HepG2 (cell line): Measurements from ENCODE around the gene DNMBP. TPM values are rescaled to one million over a fixed set of nuclear protein-coding genes. Genes with fewer than 3 reads are reported as not detected.

Source experiments
- ATAC-seq: fragments of 200-7000 bp; cut with Tn5 transposase; 3 replicates; pipeline ENCODE4 v1.9.1; 2020; ENCODE audit warnings: mild to moderate bottlenecking, moderate library complexity
- BruUV-seq: library from RNA; stranded (reverse); fragments of 400-500 nt; replicated peaks from 2 replicates; lab custom pipeline; 2021; lab: Mats Ljungman, UMichigan
- CTCF ChIA-PET: fragments of 300-600 bp; formaldehyde crosslinking; extraction: SDS; loops from one replicate; lab custom pipeline; 2021; ENCODE audit warnings: low total read pairs, inconsistent platforms, low intra/inter-chr PET ratio; lab: Yijun Ruan, JAX
- POLR2A ChIA-PET: fragments of 350-600 bp; sonication (Branson Sonifier 250); formaldehyde crosslinking; loops from one replicate; lab custom pipeline; 2020; ENCODE audit warnings: antibody characterized with exemption, inconsistent platforms; lab: Yijun Ruan, JAX
- DNase-seq: peaks from one replicate; pipeline ENCODE4 v3.0.0-alpha.2; 2015; ENCODE audit warnings: low spot score
- FAIRE-seq: peaks from 3 replicates; lab custom pipeline; 2011; peaks lifted over from hg19 to GRCh38; lab: Jason Lieb, UNC
- H2AFZ ChIP-seq: one replicate; pipeline ENCODE4 v1.6.1; 2011; ENCODE audit warnings: low read length, inconsistent platforms
- H3K27ac ChIP-seq: fragments of 300-600 bp; 3 replicates; pipeline ENCODE4 v1.8.0; 2011; ENCODE audit warnings: mixed run types, mild to moderate bottlenecking, mixed read lengths, low read length, inconsistent platforms; ENCODE audit not compliant: insufficient read depth; ENCODE audit errors: extremely low read length
- H3K27me3 ChIP-seq, 2 experiments: fragments of 200-600 bp in 1 of 2; 2 replicates in 1 of 2; 3 replicates in 1 of 2; pipeline versions ENCODE4 v1.6.0 to v1.8.0; 2011; ENCODE audit warnings: low read length in 2 of 2, mild to moderate bottlenecking in 2 of 2, moderate library complexity in 2 of 2, inconsistent platforms in 1 of 2; ENCODE audit not compliant: insufficient read depth in 2 of 2, control insufficient read depth in 1 of 2
- H3K36me3 ChIP-seq, 2 experiments: fragments of 200-600 bp in 1 of 2; replicated peaks in 1 of 2; 2 replicates in 1 of 2; 3 replicates in 1 of 2; pipeline versions ENCODE4 v1.5.1 to v1.8.0; 2011; ENCODE audit warnings: low read length in 2 of 2, inconsistent platforms in 1 of 2; ENCODE audit not compliant: insufficient read depth in 2 of 2, control insufficient read depth in 1 of 2
- H3K4me1 ChIP-seq: 2 replicates; pipeline ENCODE4 v1.5.1; 2012; ENCODE audit warnings: low read length, inconsistent platforms; ENCODE audit not compliant: insufficient read depth
- H3K4me2 ChIP-seq: 2 replicates; pipeline ENCODE4 v1.6.0; 2011; ENCODE audit warnings: low read depth, low read length, inconsistent platforms
- H3K4me3 ChIP-seq, 3 experiments: fragments of 200-600 bp in 1 of 3; sonication (generic), shearing (Covaris generic) in 1 of 3; replicated peaks in 1 of 3; 2 replicates each; pipeline ENCODE4 v1.5.1; 2011 to 2016; ENCODE audit warnings: low read length in 3 of 3, inconsistent platforms in 2 of 3, low read depth in 2 of 3, mild to moderate bottlenecking in 2 of 3, control low read depth in 1 of 3, mixed read lengths in 1 of 3; ENCODE audit not compliant: insufficient read depth in 1 of 3
- H3K79me2 ChIP-seq: one replicate; pipeline ENCODE4 v1.6.1; 2011; ENCODE audit warnings: low read length, inconsistent platforms; ENCODE audit not compliant: insufficient read depth
- H3K9ac ChIP-seq: 2 replicates; pipeline ENCODE4 v1.6.0; 2011; ENCODE audit warnings: mild to moderate bottlenecking, low read depth, low read length, inconsistent platforms; ENCODE audit not compliant: insufficient read depth
- H3K9me3 ChIP-seq: 2 replicates; pipeline ENCODE4 v1.5.1; 2012; ENCODE audit warnings: mild to moderate bottlenecking, low read length
- H4K20me1 ChIP-seq: 2 replicates; pipeline ENCODE4 v1.6.0; 2011; ENCODE audit warnings: inconsistent platforms, mild to moderate bottlenecking, low read length, moderate library complexity; ENCODE audit not compliant: insufficient read depth
- EEA1 ChIP-seq: sonication (generic); formaldehyde crosslinking; IDR thresholded peaks from 2 replicates; pipeline ENCODE4 v1.5.1; 2020; ENCODE audit warnings: mild to moderate bottlenecking, missing genetic modification reagents, borderline replicate concordance
- GATAD1 ChIP-seq: IDR thresholded peaks from 2 replicates; pipeline ENCODE4 v1.6.1; 2016; ENCODE audit warnings: missing genetic modification reagents, missing compliant biosample characterization
- GLMP ChIP-seq: sonication (generic); formaldehyde crosslinking; IDR thresholded peaks from 2 replicates; pipeline ENCODE4 v1.9.0; 2021; ENCODE audit warnings: missing genetic modification reagents, mild to moderate bottlenecking, borderline replicate concordance
- HIVEP1 ChIP-seq: sonication (generic); formaldehyde crosslinking; IDR thresholded peaks from 2 replicates; pipeline ENCODE4 v1.4.0; 2020; ENCODE audit warnings: mild to moderate bottlenecking, missing genetic modification reagents
- IKZF4 ChIP-seq: sonication (generic); formaldehyde crosslinking; IDR thresholded peaks from 2 replicates; pipeline ENCODE4 v1.5.1; 2020; ENCODE audit warnings: borderline replicate concordance, mild to moderate bottlenecking, low read depth, missing genetic modification reagents; ENCODE audit errors: not compliant biosample characterization
- MAFF ChIP-seq: IDR thresholded peaks from 2 replicates; pipeline ENCODE4 v1.6.1; 2011; ENCODE audit warnings: low read depth, low read length, improper control_type of control experiment
- MBNL3 ChIP-seq: fragments of 250-450 bp; sonication (Bioruptor Pico); conservative IDR thresholded peaks from 2 replicates; pipeline ENCODE4 v1.8.0; 2022; ENCODE audit warnings: mild to moderate bottlenecking, inconsistent platforms
- TSC22D2 ChIP-seq: sonication (generic); formaldehyde crosslinking; IDR thresholded peaks from 2 replicates; pipeline ENCODE4 v1.5.1; 2020; ENCODE audit warnings: missing genetic modification reagents, mild to moderate bottlenecking, borderline replicate concordance
- ZIK1 ChIP-seq: sonication (generic); formaldehyde crosslinking; IDR thresholded peaks from 2 replicates; pipeline ENCODE4 v1.5.0; 2020; ENCODE audit warnings: mild to moderate bottlenecking, low read depth, missing genetic modification reagents, borderline replicate concordance
- ZMAT5 ChIP-seq: sonication (generic); formaldehyde crosslinking; IDR thresholded peaks from 2 replicates; pipeline ENCODE4 v1.5.0; 2020; ENCODE audit warnings: mild to moderate bottlenecking, low read depth, missing genetic modification reagents, borderline replicate concordance
- ZNF30 ChIP-seq: sonication (generic); formaldehyde crosslinking; IDR thresholded peaks from 2 replicates; pipeline ENCODE4 v1.5.0; 2020; ENCODE audit warnings: mild to moderate bottlenecking, missing genetic modification reagents
- ZNF354B ChIP-seq: sonication (generic); formaldehyde crosslinking; IDR thresholded peaks from 2 replicates; pipeline ENCODE4 v1.8.0; 2022; ENCODE audit warnings: mild to moderate bottlenecking, missing genetic modification reagents
- ZNF574 ChIP-seq: sonication (generic); formaldehyde crosslinking; IDR thresholded peaks from 2 replicates; pipeline ENCODE4 v1.4.0; 2020; ENCODE audit warnings: missing genetic modification reagents
- WGBS: methylation state at CpG from one replicate; pipeline ENCODE4 v1.1.6; 2017; ENCODE audit warnings: low lambda C conversion rate; 5-methylcytosine and 5-hydroxymethylcytosine counted together
- in situ Hi-C: cut with HindIII; loops from 2 replicates; pipeline ENCODE4 v1.10.0; 2017; ENCODE audit warnings: low pct_unique_long_range_greater_than_20kb; ENCODE audit not compliant: extremely low pct_ligation_motif_present
- intact Hi-C: fragments of 100-400 bp; cut with micrococcal nuclease; formaldehyde crosslinking; loops from one replicate; pipeline ENCODE4 v1.10.0; 2022; ENCODE audit not compliant: unreplicated experiment
- polyA plus RNA-seq, 8 experiments: library from polyadenylated mRNA; depleted of rRNA in 3 of 8; stranded (reverse) in 7 of 8; unstranded in 1 of 8; fragments of >200 nt; fragmentation: Illumina TruSeq in 4 of 8; extraction: Trizol in 4 of 8; gene quantifications; 2 replicates each; pipeline versions ENCODE4 v1.2.1 to v1.2.3, GENCODE V29; 2011 to 2016; ENCODE audit warnings: low read depth in 4 of 8, missing spikeins in 1 of 8, mixed read lengths in 1 of 8; ENCODE audit not compliant: insufficient read depth in 1 of 8
- total RNA-seq, 5 experiments: library from RNA; depleted of rRNA; stranded (reverse); fragments of >200 nt; fragmentation: Illumina TruSeq; extraction: Trizol; gene quantifications; 2 replicates each; pipeline ENCODE4 v1.2.3, GENCODE V29; 2016; ENCODE audit warnings: low read depth in 1 of 5

The DNMBP gene
- total and polyA plus RNA-seq, 2 of the 13 experiments (the other 11 are each of a cell fraction or from before 2014, with no cell fraction given), result 3.6 to 6.3 TPM

GRCh38 chr10:99995713-99996112 is 14.0 kb downstream of the DNMBP start:
- H3K4me1 ChIP-seq, result peaks cover 9% of the 10 kb centered on the region
- no peak overlapping the region for H3K4me2 ChIP-seq
- no TSS peak for BruUV-seq
- H2AFZ ChIP-seq, result no peak overlapping the region
- no peaks in the 10 kb centered on the region for H3K27me3 ChIP-seq
- TF ChIP-seq MBNL3 (CRISPR knock-in tag) (no peak), MAFF (no peak), ZMAT5 (no peak), TSC22D2 (CRISPR knock-in tag) (no peak), IKZF4 (CRISPR knock-in tag) (no peak), EEA1 (CRISPR knock-in tag) (no peak)
- FAIRE-seq, result no peak
- H3K79me2 ChIP-seq, result peaks cover 6% of the 10 kb centered on the region
- H3K27ac ChIP-seq, result no peak overlapping the region
- no peaks in the 10 kb centered on the region for H3K36me3 ChIP-seq
- H3K4me3 ChIP-seq, result no peak overlapping the region
- WGBS, result 100% methylated on average over 3 of the region's 3 CpGs
- no peaks in the 10 kb centered on the region for H4K20me1 ChIP-seq
- H3K9me3 ChIP-seq, result no peaks in the 10 kb centered on the region
- H3K9ac ChIP-seq, result no peak overlapping the region
- DNase-seq, result no peak
- CTCF ChIA-PET, result no interaction called here
- in situ Hi-C loops (no loop called here), intact Hi-C loops (no loop called here)
- POLR2A ChIA-PET, result interaction anchor here (1.6 kb wide), 1 partner anchor 14 kb away, joined by 4 read pairs; the partner anchor contains the start of gene DNMBP
- ATAC-seq, result no peak

GRCh38 chr10:99995269-99995668 is 14.5 kb downstream of the DNMBP start:
- intact Hi-C loops (no loop called here), in situ Hi-C loops (no loop called here)
- no peaks in the 10 kb centered on the region for H3K36me3 ChIP-seq
- ChIA-PET CTCF (no interaction called here), POLR2A (interaction anchor here (1.6 kb wide), 1 partner anchor 14 kb away, joined by 4 read pairs; the partner anchor contains the start of gene DNMBP)
- no peak overlapping the region for H3K4me3 ChIP-seq
- no peaks in the 10 kb centered on the region for H3K27me3 ChIP-seq
- H2AFZ ChIP-seq, result no peak overlapping the region
- H3K79me2 ChIP-seq, result peaks cover 5% of the 10 kb centered on the region
- H3K9me3 ChIP-seq, result no peaks in the 10 kb centered on the region
- H3K27ac ChIP-seq, result no peak overlapping the region
- no peak for DNase-seq
- no peaks in the 10 kb centered on the region for H4K20me1 ChIP-seq
- WGBS, result 100% methylated on average over 3 of the region's 3 CpGs
- H3K4me2 ChIP-seq, result no peak overlapping the region
- no peak for ATAC-seq
- no peak for FAIRE-seq
- BruUV-seq, result no TSS peak
- peaks cover 9% of the 10 kb centered on the region for H3K4me1 ChIP-seq
- H3K9ac ChIP-seq, result no peak overlapping the region
- no peak for TF ChIP-seq ZNF30 (CRISPR knock-in tag)
- no peak for TF ChIP-seq ZNF354B (CRISPR knock-in tag)
- no peak for TF ChIP-seq ZIK1 (CRISPR knock-in tag)
- TF ChIP-seq GLMP, result no peak
- TF ChIP-seq HIVEP1 (CRISPR knock-in tag), result no peak
- no peak for TF ChIP-seq ZNF574 (CRISPR knock-in tag)
- no peak for TF ChIP-seq GATAD1 (CRISPR knock-in tag)
